Trophoblast cell (in vitro differentiated cells and primary cell): Measurements from ENCODE around the gene MAN1A1.

ENCODE experiments used
- DNase-seq, 2 donors: peaks; one replicate each; pipeline ENCODE4 v3.0.0-alpha.2; 2016
- H2AFZ ChIP-seq: 2 replicates; pipeline ENCODE4 v1.6.1; 2013; ENCODE audit warnings: low read length, moderate library complexity, mild to moderate bottlenecking; ENCODE audit not compliant: insufficient read depth, poor library complexity
- H2AK5ac ChIP-seq: 2 replicates; pipeline ENCODE4 v1.6.1; 2013; ENCODE audit warnings: mild to moderate bottlenecking, low read length
- H2BK120ac ChIP-seq: 2 replicates; pipeline ENCODE4 v1.6.1; 2013; ENCODE audit warnings: low read length, mild to moderate bottlenecking, moderate library complexity; ENCODE audit not compliant: insufficient read depth, poor library complexity
- H2BK12ac ChIP-seq: 2 replicates; pipeline ENCODE4 v1.6.1; 2013; ENCODE audit warnings: mild to moderate bottlenecking, low read length, moderate library complexity
- H2BK5ac ChIP-seq: 2 replicates; pipeline ENCODE4 v1.6.1; 2013; ENCODE audit warnings: low read length, low read depth, moderate library complexity, mild to moderate bottlenecking; ENCODE audit not compliant: poor library complexity
- H3K14ac ChIP-seq: 2 replicates; pipeline ENCODE4 v1.6.1; 2013; ENCODE audit warnings: mild to moderate bottlenecking, low read length
- H3K18ac ChIP-seq: 2 replicates; pipeline ENCODE4 v1.6.1; 2013; ENCODE audit warnings: mild to moderate bottlenecking, low read length
- H3K23ac ChIP-seq: 2 replicates; pipeline ENCODE4 v1.6.1; 2013; ENCODE audit warnings: low read length
- H3K27ac ChIP-seq: 2 replicates; pipeline ENCODE4 v1.5.1; 2013; ENCODE audit warnings: low read depth, mild to moderate bottlenecking, inconsistent platforms, low read length, moderate library complexity
- H3K27me3 ChIP-seq: 2 replicates; pipeline ENCODE4 v1.6.1; 2013; ENCODE audit warnings: inconsistent platforms, mild to moderate bottlenecking, low read length, moderate library complexity; ENCODE audit not compliant: insufficient read depth
- H3K36me3 ChIP-seq, 2 experiments: 1 replicate in 1 of 2; 2 replicates in 1 of 2; pipeline ENCODE4 v1.6.1; 2013; ENCODE audit warnings: low read length in 2 of 2, mild to moderate bottlenecking in 2 of 2, moderate library complexity in 1 of 2; ENCODE audit not compliant: insufficient read depth in 2 of 2, control insufficient read depth in 1 of 2
- H3K4ac ChIP-seq: 2 replicates; pipeline ENCODE4 v1.6.1; 2013; ENCODE audit warnings: low read depth, mild to moderate bottlenecking, low read length, moderate library complexity
- H3K4me1 ChIP-seq, 2 experiments: 1 replicate in 1 of 2; 2 replicates in 1 of 2; pipeline ENCODE4 v1.6.1; 2013; ENCODE audit warnings: low read length in 2 of 2, mild to moderate bottlenecking in 2 of 2, moderate library complexity in 1 of 2; ENCODE audit not compliant: insufficient read depth in 2 of 2, control insufficient read depth in 1 of 2
- H3K4me2 ChIP-seq: 2 replicates; pipeline ENCODE4 v1.6.1; 2013; ENCODE audit warnings: inconsistent platforms, mild to moderate bottlenecking, low read length, moderate library complexity
- H3K4me3 ChIP-seq: 2 replicates; pipeline ENCODE4 v1.5.1; 2013; ENCODE audit warnings: mild to moderate bottlenecking, low read depth, low read length, inconsistent platforms
- H3K79me1 ChIP-seq: one replicate; pipeline ENCODE4 v1.6.1; 2013; ENCODE audit warnings: low read length
- H3K79me2 ChIP-seq: 2 replicates; pipeline ENCODE4 v1.6.1; 2013; ENCODE audit warnings: low read length, mild to moderate bottlenecking; ENCODE audit not compliant: control insufficient read depth, insufficient read depth, poor library complexity
- H3K9ac ChIP-seq: 2 replicates; pipeline ENCODE4 v1.6.1; 2013; ENCODE audit warnings: mild to moderate bottlenecking, low read length
- H3K9me3 ChIP-seq: 2 replicates; pipeline ENCODE4 v1.6.1; 2013; ENCODE audit warnings: low read depth, mild to moderate bottlenecking, control low read depth, inconsistent platforms, low read length; ENCODE audit not compliant: insufficient read depth
- H4K12ac ChIP-seq: 2 replicates; pipeline ENCODE4 v1.6.1; 2013; ENCODE audit warnings: low read depth, mild to moderate bottlenecking, low read length, moderate library complexity
- H4K8ac ChIP-seq: 2 replicates; pipeline ENCODE4 v1.6.1; 2013; ENCODE audit warnings: low read depth, mild to moderate bottlenecking, low read length, moderate library complexity
- H4K91ac ChIP-seq: one replicate; pipeline ENCODE4 v1.6.1; 2013; ENCODE audit warnings: low read depth, mild to moderate bottlenecking, low read length, moderate library complexity
- WGBS: extraction: QIAGEN DNeasy Blood & Tissue Kit; methylation state at CpG from one replicate; pipeline ENCODE4 v1.1.7; 2013; ENCODE audit warnings: missing lambda C conversion rate; ENCODE audit not compliant: insufficient read length, insufficient coverage; ENCODE audit errors: extremely low coverage; 5-methylcytosine and 5-hydroxymethylcytosine counted together

Gene MAN1A1

GRCh38 chr6:119343167-119343566, 6.4 kb downstream of the MAN1A1 start:
- WGBS: no CpG with 5 or more reads among the region's 4 CpGs
- no peak overlapping the region for H3K14ac ChIP-seq
- no peak overlapping the region for H2BK12ac ChIP-seq

GRCh38 chr6:119342430-119342829, 7.1 kb downstream of the MAN1A1 start:
- H4K91ac ChIP-seq: no peak overlapping the region
- no peak overlapping the region for H3K9ac ChIP-seq
- H3K23ac ChIP-seq: no peak overlapping the region
- H2AK5ac ChIP-seq: no peak overlapping the region
- no peaks in the 10 kb centered on the region for H3K79me1 ChIP-seq
- no peak overlapping the region for H4K8ac ChIP-seq
- H3K36me3 ChIP-seq: peaks cover 2 to 6% of the 10 kb centered on the region in 2 experiments
- no peak overlapping the region for H3K14ac ChIP-seq
- H2BK120ac ChIP-seq: no peak overlapping the region
- H4K12ac ChIP-seq: no peak overlapping the region
- H3K4me3 ChIP-seq: no peak overlapping the region
- no peak overlapping the region for H2BK12ac ChIP-seq
- no peak overlapping the region for H3K27ac ChIP-seq
- DNase-seq: no peak
- H2AFZ ChIP-seq: no peak overlapping the region
- H3K79me2 ChIP-seq: no peaks in the 10 kb centered on the region
- no CpG with 5 or more reads among the region's 3 CpGs for WGBS
- H3K18ac ChIP-seq: no peak overlapping the region
- H3K27me3 ChIP-seq: no peaks in the 10 kb centered on the region
- H2BK5ac ChIP-seq: no peak overlapping the region
- no peaks in the 10 kb centered on the region for H3K9me3 ChIP-seq
- H3K4me1 ChIP-seq: peaks cover 2% of the 10 kb centered on the region in 2 experiments
- H3K4me2 ChIP-seq: no peak overlapping the region
- H3K4ac ChIP-seq: no peak overlapping the region

More at GRCh38 chr6:119343167-119343566, 6.4 kb downstream of the MAN1A1 start:
- DNase-seq: no peak
- Histone ChIP-seq H2AK5ac (no peak overlapping the region), H3K4me2 (no peak overlapping the region), H4K8ac (no peak overlapping the region), H3K36me3 (peaks cover 2 to 6% of the 10 kb centered on the region in 2 experiments), H3K23ac (no peak overlapping the region), H3K4me1 (peaks cover 3 to 7% of the 10 kb centered on the region in 2 experiments), H3K9ac (no peak overlapping the region), H3K4ac (no peak overlapping the region), H3K79me1 (no peaks in the 10 kb centered on the region), H3K27ac (no peak overlapping the region), H2BK120ac (no peak overlapping the region), H3K18ac (no peak overlapping the region), H3K4me3 (no peak overlapping the region), H2AFZ (no peak overlapping the region), H3K79me2 (no peaks in the 10 kb centered on the region), H3K9me3 (no peaks in the 10 kb centered on the region), H4K12ac (no peak overlapping the region), H3K27me3 (no peaks in the 10 kb centered on the region), H2BK5ac (no peak overlapping the region), H4K91ac (no peak overlapping the region)

- H3K9me3 ChIP-seq: no peaks in the 10 kb centered on the region
- no peaks in the 10 kb centered on the region for H3K79me1 ChIP-seq
- no peak overlapping the region for H3K4me2 ChIP-seq
- no peak overlapping the region for H3K4ac ChIP-seq
- H2BK12ac ChIP-seq: no peak overlapping the region
- no peak overlapping the region for H4K91ac ChIP-seq
- no peak overlapping the region for H3K18ac ChIP-seq
- no peak overlapping the region for H2BK5ac ChIP-seq
- H3K27ac ChIP-seq: no peak overlapping the region
- H3K4me1 ChIP-seq: no peaks in the 10 kb centered on the region
- no peak overlapping the region for H4K12ac ChIP-seq
- no peaks in the 10 kb centered on the region for H3K27me3 ChIP-seq
- H2AFZ ChIP-seq: no peak overlapping the region
- H2BK120ac ChIP-seq: no peak overlapping the region
- H4K8ac ChIP-seq: no peak overlapping the region
- H3K14ac ChIP-seq: no peak overlapping the region
- H2AK5ac ChIP-seq: no peak overlapping the region
- no peak for DNase-seq
- WGBS: no CpG with 5 or more reads among the region's 8 CpGs
- H3K9ac ChIP-seq: no peak overlapping the region
- no peak overlapping the region for H3K4me3 ChIP-seq
- H3K79me2 ChIP-seq: no peaks in the 10 kb centered on the region
- H3K23ac ChIP-seq: no peak overlapping the region
- peaks cover 2 to 6% of the 10 kb centered on the region in 2 experiments for H3K36me3 ChIP-seq
Measured at GRCh38 chr6:119340796-119341487, 8.6 kb downstream of the MAN1A1 start.

GRCh38 chr6:119339941-119340456, 9.6 kb downstream of the MAN1A1 start:
- no peak overlapping the region for H2AK5ac ChIP-seq
- H3K4ac ChIP-seq: no peak overlapping the region
- H3K27me3 ChIP-seq: no peaks in the 10 kb centered on the region
- H3K4me1 ChIP-seq: no peaks in the 10 kb centered on the region
- H3K9me3 ChIP-seq: no peaks in the 10 kb centered on the region
- no peaks in the 10 kb centered on the region for H3K79me2 ChIP-seq
- H2AFZ ChIP-seq: no peak overlapping the region
- no peak overlapping the region for H4K12ac ChIP-seq
- H3K36me3 ChIP-seq: peaks cover 2 to 6% of the 10 kb centered on the region in 2 experiments
- no CpG with 5 or more reads among the region's 4 CpGs for WGBS
- no peak overlapping the region for H3K9ac ChIP-seq
- no peak overlapping the region for H3K14ac ChIP-seq
- H3K27ac ChIP-seq: no peak overlapping the region
- H2BK12ac ChIP-seq: no peak overlapping the region
- no peak overlapping the region for H3K23ac ChIP-seq
- H3K4me2 ChIP-seq: no peak overlapping the region
- peak; percentile 47 to 75 for DNase-seq
- no peak overlapping the region for H2BK120ac ChIP-seq
- H4K91ac ChIP-seq: no peak overlapping the region
- no peak overlapping the region for H3K18ac ChIP-seq
- no peak overlapping the region for H4K8ac ChIP-seq
- no peaks in the 10 kb centered on the region for H3K79me1 ChIP-seq
- H3K4me3 ChIP-seq: no peak overlapping the region
- H2BK5ac ChIP-seq: no peak overlapping the region
